ENCODE measurements around the gene CLOCK. TPM values are rescaled to one million over a fixed set of nuclear protein-coding genes. Genes with fewer than 3 reads are reported as not detected.

CLOCK gene
- total and polyA plus RNA-seq, 11 donors = 8.3 to 42.1 (median 31.0) TPM

- intact Hi-C loops (cut with DNase I) = loop anchor here in 9 of 10 donors (2.0 to 10.0 kb wide), 7 partner anchors 50 to 615 kb away; partner anchors contain the start of genes SRD5A3 (in 7 of the 9) and CLOCK (in 3 of the 9)
- TF ChIP-seq, protein P1, sequence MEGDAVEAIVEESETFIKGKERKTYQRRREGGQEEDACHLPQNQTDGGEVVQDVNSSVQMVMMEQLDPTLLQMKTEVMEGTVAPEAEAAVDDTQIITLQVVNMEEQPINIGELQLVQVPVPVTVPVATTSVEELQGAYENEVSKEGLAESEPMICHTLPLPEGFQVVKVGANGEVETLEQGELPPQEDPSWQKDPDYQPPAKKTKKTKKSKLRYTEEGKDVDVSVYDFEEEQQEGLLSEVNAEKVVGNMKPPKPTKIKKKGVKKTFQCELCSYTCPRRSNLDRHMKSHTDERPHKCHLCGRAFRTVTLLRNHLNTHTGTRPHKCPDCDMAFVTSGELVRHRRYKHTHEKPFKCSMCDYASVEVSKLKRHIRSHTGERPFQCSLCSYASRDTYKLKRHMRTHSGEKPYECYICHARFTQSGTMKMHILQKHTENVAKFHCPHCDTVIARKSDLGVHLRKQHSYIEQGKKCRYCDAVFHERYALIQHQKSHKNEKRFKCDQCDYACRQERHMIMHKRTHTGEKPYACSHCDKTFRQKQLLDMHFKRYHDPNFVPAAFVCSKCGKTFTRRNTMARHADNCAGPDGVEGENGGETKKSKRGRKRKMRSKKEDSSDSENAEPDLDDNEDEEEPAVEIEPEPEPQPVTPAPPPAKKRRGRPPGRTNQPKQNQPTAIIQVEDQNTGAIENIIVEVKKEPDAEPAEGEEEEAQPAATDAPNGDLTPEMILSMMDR (IDR thresholded peaks at IDR 0.05) = no peak
- TF ChIP-seq POLR2A (IDR thresholded peaks at IDR 0.05) = no peak
- H3K27me3 ChIP-seq = no peaks in the 10 kb centered on the region
- no peaks in the 10 kb centered on the region for H3K9me3 ChIP-seq
- ATAC-seq = no peak
- DNase-seq = no peak
- 45 to 50% (median 47%) methylated on average over 15 of the region's 15 CpGs for WGBS, 4 donors
- peaks cover 0 to 53% (median 35%) of the 10 kb centered on the region in 12 donors for H3K4me1 ChIP-seq
- peak overlapping the region; percentile 21 to 100 (median 98) for H3K27ac ChIP-seq
- peak overlapping the region; percentile 63 to 100 (median 94) for H3K4me3 ChIP-seq
- peaks cover 0 to 31% (median 5%) of the 10 kb centered on the region in 9 donors for H3K36me3 ChIP-seq
These were observed 149.0 kb downstream of the CLOCK start for GRCh38 chr4:55397520-55398321.

DNA sequence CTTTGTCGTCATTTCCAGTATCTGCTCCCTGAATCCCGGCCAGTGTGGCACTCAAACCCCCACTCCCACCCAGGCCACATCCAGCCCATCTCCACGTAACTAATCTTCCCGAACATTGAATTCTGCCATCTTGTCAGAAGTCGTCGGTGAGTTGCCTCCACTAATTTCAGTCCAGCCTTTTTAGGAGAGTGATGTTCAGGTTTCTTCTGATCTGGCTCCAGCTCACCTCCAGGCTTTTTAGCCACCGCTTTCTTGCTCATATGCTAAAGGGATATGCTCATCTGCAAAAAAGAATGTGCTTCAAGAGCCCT is 149.6 kb downstream of the CLOCK start:
- H3K27ac ChIP-seq = peak overlapping the region; percentile 96 to 100 (median 98)
- peaks cover 0 to 30% (median 5%) of the 10 kb centered on the region in 9 donors for H3K36me3 ChIP-seq
- H3K4me3 ChIP-seq = peak overlapping the region; percentile 63 to 100 (median 94)
- no peaks in the 10 kb centered on the region for H3K9me3 ChIP-seq
- 6 to 16% (median 9%) methylated on average over 7 of the region's 7 CpGs for WGBS, 4 donors
- ATAC-seq (no peak), DNase-seq (peak in 1 of 5 donors; percentile 17)
- peaks cover 0 to 53% (median 35%) of the 10 kb centered on the region in 12 donors for H3K4me1 ChIP-seq
- no peak for TF ChIP-seq POLR2A (IDR thresholded peaks at IDR 0.05)
- TF ChIP-seq, protein P1 (IDR thresholded peaks at IDR 0.05) = no peak
- intact Hi-C loops (cut with DNase I) = loop anchor here in 9 of 10 donors (2.0 to 10.0 kb wide), 7 partner anchors 50 to 615 kb away; partner anchors contain the start of genes SRD5A3 (in 7 of the 9) and CLOCK (in 3 of the 9)
- no peaks in the 10 kb centered on the region for H3K27me3 ChIP-seq

DNA sequence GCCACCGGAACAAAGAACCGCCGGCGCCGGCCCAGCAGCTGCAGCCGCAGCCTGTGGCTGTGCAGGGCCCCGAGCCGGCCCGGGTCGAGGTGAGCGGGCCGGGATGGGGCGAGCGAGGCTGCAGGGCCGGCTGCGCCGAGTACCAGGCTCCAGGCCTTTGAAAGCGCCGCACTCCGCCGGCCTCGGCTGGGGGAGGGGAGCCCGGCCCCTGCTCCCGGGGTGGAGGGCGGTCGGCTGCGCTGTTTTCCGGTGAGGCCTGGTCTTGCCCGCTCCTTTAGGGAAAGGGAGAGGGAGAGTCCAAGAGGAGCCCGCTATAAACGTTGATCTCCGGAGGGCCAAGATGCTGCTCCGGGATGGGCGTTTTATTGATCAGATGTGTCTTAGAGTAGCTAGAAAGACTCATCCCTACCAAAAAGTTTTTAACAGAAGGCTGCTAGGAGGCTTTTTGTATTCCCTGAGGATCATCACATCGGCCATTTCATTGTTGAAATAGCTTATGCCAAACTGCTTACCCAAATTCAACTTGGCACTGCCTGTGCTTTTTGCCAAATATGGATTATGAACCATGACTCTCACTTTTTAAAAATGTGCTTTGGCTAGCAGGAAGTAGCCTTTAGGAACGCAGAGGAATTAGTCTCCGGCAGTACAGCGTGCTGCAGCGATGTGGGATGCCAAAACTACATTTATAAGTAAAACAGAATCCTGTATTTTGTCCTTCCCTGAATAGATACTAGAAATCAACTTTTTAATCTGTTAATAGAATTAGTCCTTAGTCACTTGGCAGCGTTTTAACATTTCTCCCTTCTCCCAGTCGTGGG is 150.2 kb downstream of the CLOCK start:
- TF ChIP-seq, protein P1 (IDR thresholded peaks at IDR 0.05) = no peak
- no peak for TF ChIP-seq POLR2A (IDR thresholded peaks at IDR 0.05)
- ATAC-seq (peak; percentile 12 to 67 (median 56)), DNase-seq (peak; percentile 63 to 83 (median 68))
- H3K27ac ChIP-seq = peak overlapping the region; percentile 96 to 100 (median 98)
- 0 to 1% (median 0%) methylated on average over 37 to 41 of the region's 41 CpGs for WGBS, 4 donors
- H3K27me3 ChIP-seq = no peaks in the 10 kb centered on the region
- peaks cover 0 to 50% (median 35%) of the 10 kb centered on the region in 12 donors for H3K4me1 ChIP-seq
- intact Hi-C loops (cut with DNase I) = loop anchor here in 9 of 10 donors (2.0 to 10.0 kb wide), 7 partner anchors 49 to 614 kb away; partner anchors contain the start of genes SRD5A3 (in 7 of the 9) and CLOCK (in 3 of the 9)
- H3K4me3 ChIP-seq = peak overlapping the region; percentile 63 to 100 (median 94)
- H3K9me3 ChIP-seq = no peaks in the 10 kb centered on the region
- peaks cover 0 to 25% (median 2%) of the 10 kb centered on the region in 9 donors for H3K36me3 ChIP-seq
